GM12875 (cell line): ENCODE results near the gene SYNDIG1.

Experiments used
- H3K4me3 ChIP-seq: one replicate; pipeline ENCODE4 v1.5.1; 2011; ENCODE audit warnings: low read depth, low read length, control low read depth
- TF ChIP-seq, protein P1 (sequence below): IDR thresholded peaks from 2 replicates; pipeline ENCODE4 v1.5.1; 2011; ENCODE audit warnings: low read depth, mild to moderate bottlenecking, control low read depth, inconsistent platforms, low read length, moderate library complexity, borderline replicate concordance; ENCODE audit not compliant: insufficient read depth

Gene SYNDIG1

DNA sequence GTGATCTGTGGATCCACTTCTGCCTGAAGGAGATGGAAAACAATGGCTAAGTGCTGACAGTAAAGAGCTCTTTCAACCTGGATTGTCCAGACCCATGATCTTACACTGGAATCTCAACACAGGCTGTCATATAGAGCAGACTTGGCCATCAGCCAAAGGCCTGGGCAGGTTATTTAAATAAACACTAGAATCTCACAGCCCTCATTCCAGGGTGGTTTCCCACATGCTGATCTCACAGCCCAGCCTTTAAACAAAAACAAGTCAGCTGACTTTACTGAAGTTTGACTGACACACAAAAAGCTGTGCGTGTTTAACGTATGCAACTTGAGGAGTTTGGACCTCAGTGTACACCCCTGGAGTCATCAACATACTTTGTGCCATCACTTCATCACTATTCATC lies 28.4 kb downstream of the SYNDIG1 start:
- no peak overlapping the region for H3K4me3 ChIP-seq
- TF ChIP-seq, protein P1, sequence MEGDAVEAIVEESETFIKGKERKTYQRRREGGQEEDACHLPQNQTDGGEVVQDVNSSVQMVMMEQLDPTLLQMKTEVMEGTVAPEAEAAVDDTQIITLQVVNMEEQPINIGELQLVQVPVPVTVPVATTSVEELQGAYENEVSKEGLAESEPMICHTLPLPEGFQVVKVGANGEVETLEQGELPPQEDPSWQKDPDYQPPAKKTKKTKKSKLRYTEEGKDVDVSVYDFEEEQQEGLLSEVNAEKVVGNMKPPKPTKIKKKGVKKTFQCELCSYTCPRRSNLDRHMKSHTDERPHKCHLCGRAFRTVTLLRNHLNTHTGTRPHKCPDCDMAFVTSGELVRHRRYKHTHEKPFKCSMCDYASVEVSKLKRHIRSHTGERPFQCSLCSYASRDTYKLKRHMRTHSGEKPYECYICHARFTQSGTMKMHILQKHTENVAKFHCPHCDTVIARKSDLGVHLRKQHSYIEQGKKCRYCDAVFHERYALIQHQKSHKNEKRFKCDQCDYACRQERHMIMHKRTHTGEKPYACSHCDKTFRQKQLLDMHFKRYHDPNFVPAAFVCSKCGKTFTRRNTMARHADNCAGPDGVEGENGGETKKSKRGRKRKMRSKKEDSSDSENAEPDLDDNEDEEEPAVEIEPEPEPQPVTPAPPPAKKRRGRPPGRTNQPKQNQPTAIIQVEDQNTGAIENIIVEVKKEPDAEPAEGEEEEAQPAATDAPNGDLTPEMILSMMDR, result no peak

DNA sequence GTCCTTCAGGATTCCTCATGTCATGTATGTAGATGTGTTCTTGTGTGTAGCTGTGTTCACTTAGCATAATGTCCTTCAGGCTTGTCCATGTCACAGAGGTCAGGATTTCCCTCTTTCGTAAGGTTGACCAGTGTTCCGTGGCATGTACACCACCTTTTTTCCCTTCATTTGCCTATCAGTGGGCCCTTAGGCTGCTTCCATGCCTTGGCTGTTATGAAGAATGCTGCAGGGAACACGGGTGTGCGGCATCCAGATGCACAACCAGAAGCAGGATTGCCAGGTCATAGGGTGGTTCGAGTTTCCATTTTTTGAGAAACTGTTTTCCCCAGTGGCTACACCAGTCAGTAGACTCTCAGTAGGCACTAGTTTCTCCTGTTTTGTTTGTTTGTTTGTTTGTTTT lies 29.2 kb downstream of the SYNDIG1 start:
- H3K4me3 ChIP-seq, result no peak overlapping the region
- TF ChIP-seq, protein P1, result no peak

DNA sequence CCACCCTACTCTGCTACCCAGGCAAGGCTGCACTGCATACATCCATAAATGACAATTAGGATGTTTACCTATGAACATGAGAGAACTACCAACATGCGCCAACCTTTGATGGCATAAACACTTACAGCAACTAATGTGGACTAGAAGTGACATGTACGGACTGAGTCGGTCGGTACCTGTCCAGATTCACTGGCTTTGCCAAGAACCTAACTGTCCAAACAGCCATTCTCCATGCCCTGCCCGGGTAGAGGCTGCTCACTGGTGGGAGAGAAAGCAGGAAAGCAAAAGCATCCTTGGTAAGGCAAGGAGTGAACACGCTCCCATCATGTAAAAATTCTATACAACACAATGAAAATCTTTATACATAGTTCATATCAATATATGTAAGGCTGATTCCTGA lies 30.0 kb downstream of the SYNDIG1 start:
- TF ChIP-seq, protein P1, result no peak
- no peak overlapping the region for H3K4me3 ChIP-seq

DNA sequence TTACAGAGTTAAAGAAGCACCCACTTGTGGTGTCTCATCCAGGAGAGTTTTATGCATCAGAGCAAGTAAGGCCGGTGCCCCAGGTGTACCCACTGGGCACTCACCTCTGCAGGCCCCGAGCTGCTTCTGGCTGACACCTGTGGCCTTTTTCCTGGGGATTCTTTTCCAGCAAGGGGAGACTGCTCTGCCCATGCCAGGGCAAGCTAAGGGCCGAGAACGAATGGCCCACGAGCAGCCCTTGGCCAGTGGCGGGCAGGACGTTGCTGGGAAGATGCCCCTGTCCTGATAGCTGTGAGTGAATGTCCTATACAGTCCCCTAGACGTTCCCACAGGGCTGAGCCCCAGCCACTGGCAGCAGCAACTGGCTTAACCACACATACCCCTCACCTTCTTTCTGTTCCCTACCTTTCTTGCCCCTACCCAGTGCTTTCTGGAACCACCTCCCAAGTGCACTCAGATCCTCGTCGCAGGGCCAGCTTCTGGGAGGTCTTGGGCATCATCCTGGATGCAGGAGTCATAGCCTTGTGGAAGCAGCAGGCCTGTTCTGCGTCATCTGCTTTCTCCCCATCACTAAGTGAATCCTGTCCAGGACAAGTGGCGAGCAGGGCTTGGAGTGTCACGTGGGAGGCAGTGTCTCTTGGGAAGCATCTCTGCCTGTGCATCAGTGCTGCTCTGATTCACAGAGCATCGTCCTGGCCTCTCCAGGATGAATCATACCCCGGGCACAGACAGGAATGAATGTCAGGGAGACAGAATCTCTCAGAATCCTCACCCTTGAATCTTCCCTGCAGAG lies 32.5 kb downstream of the SYNDIG1 start:
- TF ChIP-seq, protein P1, result no peak
- no peak overlapping the region for H3K4me3 ChIP-seq

DNA sequence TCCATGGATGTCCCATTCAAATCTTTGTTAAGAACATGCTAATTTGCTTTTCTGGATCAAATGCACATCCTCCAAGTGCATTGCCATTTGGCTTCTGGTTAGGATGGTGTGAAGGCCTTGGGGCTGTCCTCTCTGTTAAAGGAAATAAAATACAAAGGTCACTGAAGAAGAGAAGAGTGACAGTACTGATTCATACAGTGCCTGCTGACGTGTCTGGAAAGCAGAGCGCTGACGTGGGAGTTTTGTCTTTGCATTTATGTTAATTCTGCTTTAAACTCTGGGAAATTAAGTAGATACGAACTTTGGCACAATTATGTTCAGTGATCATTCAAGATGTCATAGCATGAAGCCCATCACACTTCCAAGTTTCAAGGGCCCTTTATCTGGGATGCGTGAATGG lies 33.2 kb downstream of the SYNDIG1 start:
- H3K4me3 ChIP-seq, result no peak overlapping the region
- TF ChIP-seq, protein P1, result no peak

DNA sequence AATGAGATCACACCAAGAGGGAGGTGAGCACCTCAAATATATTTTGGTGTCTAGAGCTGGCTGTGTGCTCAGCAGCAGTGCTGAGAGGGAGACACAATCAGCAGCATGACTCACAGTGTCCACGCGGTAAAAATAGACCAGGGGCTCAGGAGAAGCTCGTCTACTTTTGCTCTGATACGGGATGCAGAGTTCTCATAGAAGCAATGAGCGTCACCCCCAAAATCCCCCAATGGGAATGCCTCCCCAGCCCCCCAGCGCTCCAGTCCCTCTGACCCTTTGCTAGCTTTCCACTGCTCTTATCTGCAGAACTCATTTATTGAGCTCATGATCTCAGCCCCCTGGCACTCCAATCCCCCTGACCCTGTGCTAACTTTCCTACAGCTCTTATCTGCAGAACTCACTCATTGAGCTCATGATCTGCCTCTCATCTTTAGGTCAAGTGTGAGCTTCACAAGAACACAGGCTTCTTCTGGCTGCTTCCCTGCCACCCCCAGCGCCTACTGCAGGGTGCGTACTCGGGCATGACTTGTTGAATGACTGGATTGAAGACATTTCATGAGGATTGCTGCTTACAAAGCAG lies 34.0 kb downstream of the SYNDIG1 start:
- no peak overlapping the region for H3K4me3 ChIP-seq
- TF ChIP-seq, protein P1, result no peak
